Activated CD8-positive, alpha-beta T cell treated with anti-CD3 and anti-CD28 coated beads for 36 hours (primary cell): ENCODE results near the gene NPHP4. TPM values are rescaled to one million over a fixed set of nuclear protein-coding genes. Genes with fewer than 3 reads are reported as not detected.

Source experiments
- ATAC-seq: fragments of 200-7000 bp; cut with Tn5 transposase; one replicate; pipeline ENCODE4 v1.10.0; 2021; ENCODE audit warnings: mild to moderate bottlenecking, moderate library complexity
- CTCF ChIA-PET: fragments of 350-600 bp; sonication (Branson Sonifier 250); formaldehyde crosslinking; loops from one replicate; lab custom pipeline; 2021; ENCODE audit warnings: antibody characterized with exemption; lab: Charles Lee
- POLR2A ChIA-PET: fragments of 350-600 bp; sonication (Branson Sonifier 250); formaldehyde crosslinking; loops from one replicate; lab custom pipeline; 2021; ENCODE audit warnings: antibody characterized with exemption; lab: Charles Lee
- DNase-seq: peaks from one replicate; pipeline ENCODE4 v3.0.0-alpha.2; 2020
- H3K27ac Mint-ChIP-seq: one replicate; pipeline ENCODE4 v1.8.0; 2021; ENCODE audit warnings: mild to moderate bottlenecking, mixed read lengths
- H3K27me3 Mint-ChIP-seq: one replicate; pipeline ENCODE4 v1.8.0; 2021; ENCODE audit warnings: mixed read lengths
- H3K36me3 Mint-ChIP-seq: one replicate; pipeline ENCODE4 v1.8.0; 2021; ENCODE audit warnings: low read depth, mixed read lengths
- H3K4me1 Mint-ChIP-seq: one replicate; pipeline ENCODE4 v1.8.0; 2021; ENCODE audit warnings: low read depth, mixed read lengths
- H3K4me3 Mint-ChIP-seq: one replicate; pipeline ENCODE4 v1.8.0; 2021; ENCODE audit warnings: mild to moderate bottlenecking, moderate library complexity, mixed read lengths
- H3K9me3 Mint-ChIP-seq: one replicate; pipeline ENCODE4 v1.8.0; 2021; ENCODE audit warnings: mixed read lengths
- intact Hi-C: fragments of 100-400 bp; cut with micrococcal nuclease; formaldehyde crosslinking; loops from one replicate; pipeline ENCODE4 v1.10.0; 2022
- total RNA-seq, 2 experiments: library from RNA; stranded (reverse); gene quantifications; one replicate each; pipeline ENCODE4 v1.2.3, GENCODE V29; 2021
- TF ChIP-seq, protein P1 (sequence below): fragments of 200-600 bp; IDR thresholded peaks from one replicate; pipeline ENCODE4 v1.8.0; 2022; ENCODE audit warnings: antibody characterized with exemption, mild to moderate bottlenecking

NPHP4 gene
- total RNA-seq, 2 experiments from 2014 or later: 16.5 to 16.8 TPM

- no peak for DNase-seq
- intact Hi-C loops: no loop called here
- Mint-ChIP-seq H3K9me3 (no peaks in the 10 kb centered on the region), H3K36me3 (no peaks in the 10 kb centered on the region), H3K27me3 (no peaks in the 10 kb centered on the region), H3K4me1 (peaks cover 15% of the 10 kb centered on the region), H3K4me3 (no peak overlapping the region), H3K27ac (no peak overlapping the region)
- ChIA-PET POLR2A (interaction anchor here (0.6 to 0.8 kb wide), 2 partner anchors 15 to 130 kb away, joined by 3 read pairs; partner anchors contain the start of gene NPHP4), CTCF (no interaction called here)
- ATAC-seq: no peak
- TF ChIP-seq, protein P1, sequence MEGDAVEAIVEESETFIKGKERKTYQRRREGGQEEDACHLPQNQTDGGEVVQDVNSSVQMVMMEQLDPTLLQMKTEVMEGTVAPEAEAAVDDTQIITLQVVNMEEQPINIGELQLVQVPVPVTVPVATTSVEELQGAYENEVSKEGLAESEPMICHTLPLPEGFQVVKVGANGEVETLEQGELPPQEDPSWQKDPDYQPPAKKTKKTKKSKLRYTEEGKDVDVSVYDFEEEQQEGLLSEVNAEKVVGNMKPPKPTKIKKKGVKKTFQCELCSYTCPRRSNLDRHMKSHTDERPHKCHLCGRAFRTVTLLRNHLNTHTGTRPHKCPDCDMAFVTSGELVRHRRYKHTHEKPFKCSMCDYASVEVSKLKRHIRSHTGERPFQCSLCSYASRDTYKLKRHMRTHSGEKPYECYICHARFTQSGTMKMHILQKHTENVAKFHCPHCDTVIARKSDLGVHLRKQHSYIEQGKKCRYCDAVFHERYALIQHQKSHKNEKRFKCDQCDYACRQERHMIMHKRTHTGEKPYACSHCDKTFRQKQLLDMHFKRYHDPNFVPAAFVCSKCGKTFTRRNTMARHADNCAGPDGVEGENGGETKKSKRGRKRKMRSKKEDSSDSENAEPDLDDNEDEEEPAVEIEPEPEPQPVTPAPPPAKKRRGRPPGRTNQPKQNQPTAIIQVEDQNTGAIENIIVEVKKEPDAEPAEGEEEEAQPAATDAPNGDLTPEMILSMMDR: no peak
These were observed 15.3 kb upstream of the NPHP4 start for GRCh38 chr1:6007318-6008083.

GRCh38 chr1:6006882-6007281 is 14.7 kb upstream of the NPHP4 start:
- H3K9me3 Mint-ChIP-seq: no peaks in the 10 kb centered on the region
- ATAC-seq (no peak), DNase-seq (no peak)
- no peak overlapping the region for H3K4me3 Mint-ChIP-seq
- H3K36me3 Mint-ChIP-seq: no peaks in the 10 kb centered on the region
- H3K4me1 Mint-ChIP-seq: peaks cover 15% of the 10 kb centered on the region
- ChIA-PET POLR2A (interaction anchor here (0.8 kb wide), 1 partner anchor 14 kb away, joined by 3 read pairs; the partner anchor contains the start of gene NPHP4), CTCF (no interaction called here)
- no peaks in the 10 kb centered on the region for H3K27me3 Mint-ChIP-seq
- TF ChIP-seq, protein P1: no peak
- H3K27ac Mint-ChIP-seq: no peak overlapping the region
- intact Hi-C loops: no loop called here

- TF ChIP-seq, protein P1: no peak
- H3K36me3 Mint-ChIP-seq: no peaks in the 10 kb centered on the region
- ChIA-PET POLR2A (no interaction called here), CTCF (no interaction called here)
- H3K9me3 Mint-ChIP-seq: no peaks in the 10 kb centered on the region
- H3K27me3 Mint-ChIP-seq: no peaks in the 10 kb centered on the region
- DNase-seq (no peak), ATAC-seq (no peak)
- intact Hi-C loops: no loop called here
- peaks cover 7% of the 10 kb centered on the region for H3K4me1 Mint-ChIP-seq
- no peak overlapping the region for H3K27ac Mint-ChIP-seq
- H3K4me3 Mint-ChIP-seq: no peak overlapping the region
These were observed 13.2 kb upstream of the NPHP4 start for GRCh38 chr1:6005276-6005917.

DNA sequence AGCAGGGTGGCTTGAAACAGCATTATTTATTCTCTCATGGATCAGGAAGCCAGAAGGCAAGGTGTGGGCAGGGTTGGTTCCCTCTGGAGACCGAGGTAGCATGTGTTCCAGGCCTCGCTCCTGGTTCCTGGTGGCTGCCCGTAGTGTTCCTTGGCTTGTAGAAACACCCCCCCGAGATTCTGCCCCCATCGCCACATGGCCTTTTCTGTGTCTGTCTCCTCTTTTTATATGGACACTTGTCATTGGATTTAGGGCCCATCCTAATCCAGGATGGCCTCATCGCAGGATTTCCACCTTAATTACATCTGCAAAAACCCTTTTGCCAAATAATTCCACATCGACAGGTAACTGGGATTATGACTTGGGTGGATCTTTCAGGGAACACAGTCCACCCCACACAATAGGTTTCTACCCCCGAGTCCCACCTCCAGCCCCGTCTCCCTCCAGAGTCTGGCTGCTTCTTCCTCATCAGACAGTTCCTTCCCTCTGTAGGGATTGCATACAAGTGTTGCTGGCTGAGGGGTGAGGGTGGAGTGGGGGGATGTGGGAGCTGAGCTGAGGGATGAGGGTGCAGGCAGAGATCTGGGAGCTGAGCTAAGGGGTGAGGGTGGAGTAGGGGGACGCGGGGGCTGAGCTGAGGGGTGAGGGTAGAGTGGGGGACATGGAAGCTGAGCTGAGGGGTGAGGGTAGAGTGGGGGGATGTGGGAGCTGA is 12.3 kb upstream of the NPHP4 start:
- ATAC-seq: no peak
- Mint-ChIP-seq H3K4me1 (peaks cover 9% of the 10 kb centered on the region), H3K27ac (no peak overlapping the region), H3K4me3 (no peak overlapping the region), H3K27me3 (no peaks in the 10 kb centered on the region), H3K36me3 (no peaks in the 10 kb centered on the region), H3K9me3 (no peaks in the 10 kb centered on the region)
- ChIA-PET POLR2A (interaction anchor here (0.7 kb wide), 2 partner anchors 21 to 35 kb away, joined by 3 read pairs; no protein-coding TSS in a partner anchor), CTCF (no interaction called here)
- DNase-seq: no peak
- TF ChIP-seq, protein P1: no peak
- intact Hi-C loops: no loop called here
